Mesendoderm (in vitro differentiated cells): Measurements from ENCODE around the gene THSD7B.

ENCODE experiments used
- DNase-seq: peaks from one replicate; pipeline ENCODE4 v3.0.0; 2013
- H2AK5ac ChIP-seq: 2 replicates; pipeline ENCODE4 v1.6.1; 2013; ENCODE audit warnings: low read length, inconsistent platforms
- H2BK120ac ChIP-seq: 2 replicates; pipeline ENCODE4 v1.6.1; 2013; ENCODE audit warnings: low read depth, mild to moderate bottlenecking, low read length, moderate library complexity, mixed read lengths
- H2BK15ac ChIP-seq: replicated peaks from 2 replicates; pipeline ENCODE4 v1.6.1; 2013; ENCODE audit warnings: low read depth, mild to moderate bottlenecking, moderate library complexity
- H2BK5ac ChIP-seq: 2 replicates; pipeline ENCODE4 v1.6.1; 2013; ENCODE audit warnings: low read length, inconsistent platforms
- H3K18ac ChIP-seq: 2 replicates; pipeline ENCODE4 v1.6.1; 2013; ENCODE audit warnings: mild to moderate bottlenecking, low read length, mixed read lengths
- H3K23ac ChIP-seq: one replicate; pipeline ENCODE4 v1.6.1; 2013; ENCODE audit warnings: low read length
- H3K27ac ChIP-seq: 2 replicates; pipeline ENCODE4 v1.5.1; 2013; ENCODE audit warnings: low read depth, mild to moderate bottlenecking, inconsistent platforms, low read length, moderate library complexity
- H3K27me3 ChIP-seq: 2 replicates; pipeline ENCODE4 v1.6.1; 2013; ENCODE audit warnings: low read length, control low read depth, mild to moderate bottlenecking, inconsistent platforms; ENCODE audit not compliant: insufficient read depth, poor library complexity
- H3K36me3 ChIP-seq: 2 replicates; pipeline ENCODE4 v1.6.1; 2013; ENCODE audit warnings: low read length, inconsistent platforms; ENCODE audit not compliant: control insufficient read depth, insufficient read depth
- H3K4ac ChIP-seq: one replicate; pipeline ENCODE4 v1.6.1; 2013; ENCODE audit warnings: low read depth, mild to moderate bottlenecking, low read length, moderate library complexity
- H3K4me1 ChIP-seq: 2 replicates; pipeline ENCODE4 v1.6.1; 2013; ENCODE audit warnings: low read depth, low read length, inconsistent platforms; ENCODE audit not compliant: control insufficient read depth
- H3K4me2 ChIP-seq: 2 replicates; pipeline ENCODE4 v1.6.1; 2013; ENCODE audit warnings: low read length
- H3K4me3 ChIP-seq: 2 replicates; pipeline ENCODE4 v1.5.1; 2013; ENCODE audit warnings: mild to moderate bottlenecking, low read length
- H3K56ac ChIP-seq: one replicate; pipeline ENCODE4 v1.6.1; 2013; ENCODE audit warnings: low read length
- H3K79me1 ChIP-seq: 2 replicates; pipeline ENCODE4 v1.6.1; 2013; ENCODE audit warnings: low read length, inconsistent platforms
- H3K79me2 ChIP-seq: 2 replicates; pipeline ENCODE4 v1.6.1; 2013; ENCODE audit warnings: mild to moderate bottlenecking, low read length; ENCODE audit not compliant: control insufficient read depth, insufficient read depth
- H3K9ac ChIP-seq: 2 replicates; pipeline ENCODE4 v1.6.1; 2013; ENCODE audit warnings: low read length, inconsistent platforms
- H4K5ac ChIP-seq: one replicate; pipeline ENCODE4 v1.6.1; 2013; ENCODE audit warnings: low read length
- H4K8ac ChIP-seq: one replicate; pipeline ENCODE4 v1.6.1; 2013; ENCODE audit warnings: low read depth, mild to moderate bottlenecking, control low read depth, low read length, moderate library complexity
- WGBS: extraction: QIAGEN DNeasy Blood & Tissue Kit; methylation state at CpG from one replicate; pipeline ENCODE4 v1.1.7; 2013; ENCODE audit warnings: low lambda C conversion rate, missing lambda C conversion rate; ENCODE audit not compliant: insufficient coverage; ENCODE audit errors: extremely low coverage; 5-methylcytosine and 5-hydroxymethylcytosine counted together

The THSD7B gene

GRCh38 chr2:137383391-137383790, 618.0 kb downstream of the THSD7B start:
- no peak overlapping the region for H3K9ac ChIP-seq
- peak; percentile 57 for DNase-seq
- H3K4me1 ChIP-seq: no peaks in the 10 kb centered on the region
- H3K36me3 ChIP-seq: no peaks in the 10 kb centered on the region
- H4K5ac ChIP-seq: no peak overlapping the region
- H3K4ac ChIP-seq: no peak overlapping the region
- H4K8ac ChIP-seq: no peak overlapping the region
- H3K79me2 ChIP-seq: no peaks in the 10 kb centered on the region
- H3K79me1 ChIP-seq: no peaks in the 10 kb centered on the region
- H3K18ac ChIP-seq: no peak overlapping the region
- no peak overlapping the region for H2BK15ac ChIP-seq
- no peak overlapping the region for H2BK5ac ChIP-seq
- H3K27me3 ChIP-seq: no peaks in the 10 kb centered on the region
- no CpG with 5 or more reads among the region's 7 CpGs for WGBS
- H3K56ac ChIP-seq: no peak overlapping the region
- no peak overlapping the region for H3K4me3 ChIP-seq
- H3K23ac ChIP-seq: no peak overlapping the region
- H2BK120ac ChIP-seq: no peak overlapping the region
- H2AK5ac ChIP-seq: no peak overlapping the region
- no peak overlapping the region for H3K4me2 ChIP-seq
- H3K27ac ChIP-seq: no peak overlapping the region

- no peak overlapping the region for H3K4ac ChIP-seq
Observed at GRCh38 chr2:137387044-137387443, 621.7 kb downstream of the THSD7B start.

GRCh38 chr2:137405496-137405895, 640.2 kb downstream of the THSD7B start:
- H4K8ac ChIP-seq: no peak overlapping the region
- no peak overlapping the region for H3K23ac ChIP-seq
- H4K5ac ChIP-seq: no peak overlapping the region
- DNase-seq: no peak
- no peak overlapping the region for H3K9ac ChIP-seq
- no peak overlapping the region for H2BK5ac ChIP-seq
- no peak overlapping the region for H3K4me2 ChIP-seq
- H3K56ac ChIP-seq: no peak overlapping the region
- H3K18ac ChIP-seq: no peak overlapping the region
- H2BK120ac ChIP-seq: no peak overlapping the region
- H2AK5ac ChIP-seq: no peak overlapping the region
- no peaks in the 10 kb centered on the region for H3K4me1 ChIP-seq
- H3K36me3 ChIP-seq: no peaks in the 10 kb centered on the region
- H3K79me2 ChIP-seq: no peaks in the 10 kb centered on the region
- no peak overlapping the region for H2BK15ac ChIP-seq
- H3K79me1 ChIP-seq: no peaks in the 10 kb centered on the region
- no CpG with 5 or more reads among the region's 7 CpGs for WGBS
- H3K4ac ChIP-seq: no peak overlapping the region
- no peak overlapping the region for H3K27ac ChIP-seq
- H3K27me3 ChIP-seq: no peaks in the 10 kb centered on the region
- H3K4me3 ChIP-seq: no peak overlapping the region

More at GRCh38 chr2:137387044-137387443, 621.7 kb downstream of the THSD7B start:
- no CpG with 5 or more reads among the region's 2 CpGs for WGBS
- H3K18ac ChIP-seq: no peak overlapping the region
- H3K36me3 ChIP-seq: no peaks in the 10 kb centered on the region
- DNase-seq: no peak
- H3K4me1 ChIP-seq: no peaks in the 10 kb centered on the region
- H3K27ac ChIP-seq: no peak overlapping the region
- H3K56ac ChIP-seq: no peak overlapping the region
- no peak overlapping the region for H3K23ac ChIP-seq
- no peaks in the 10 kb centered on the region for H3K27me3 ChIP-seq
- H3K79me1 ChIP-seq: no peaks in the 10 kb centered on the region
- H2BK120ac ChIP-seq: no peak overlapping the region
- H3K4me3 ChIP-seq: no peak overlapping the region
- no peak overlapping the region for H3K9ac ChIP-seq
- H2BK15ac ChIP-seq: no peak overlapping the region
- no peak overlapping the region for H4K8ac ChIP-seq
- no peak overlapping the region for H3K4me2 ChIP-seq
- no peaks in the 10 kb centered on the region for H3K79me2 ChIP-seq
- no peak overlapping the region for H2AK5ac ChIP-seq
- no peak overlapping the region for H4K5ac ChIP-seq
- H2BK5ac ChIP-seq: no peak overlapping the region

DNA sequence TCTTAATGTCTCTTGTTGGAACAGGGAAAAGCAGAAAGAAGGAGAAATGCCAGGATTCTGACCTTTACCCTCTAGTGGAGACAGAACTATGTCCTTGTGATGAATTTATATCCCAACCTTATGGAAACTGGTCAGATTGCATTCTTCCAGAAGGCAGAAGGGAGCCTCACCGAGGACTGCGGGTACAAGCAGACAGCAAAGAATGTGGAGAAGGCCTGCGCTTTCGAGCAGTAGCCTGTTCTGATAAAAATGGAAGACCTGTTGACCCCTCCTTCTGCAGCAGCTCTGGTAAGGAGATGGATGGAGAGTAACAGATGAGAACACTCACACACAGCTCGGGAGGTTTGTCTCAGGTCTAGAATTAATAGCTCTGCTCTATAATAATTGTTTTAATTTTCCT, 646.2 kb downstream of the THSD7B start:
- no peaks in the 10 kb centered on the region for H3K4me1 ChIP-seq
- H2BK120ac ChIP-seq: no peak overlapping the region
- no peaks in the 10 kb centered on the region for H3K36me3 ChIP-seq
- no peak overlapping the region for H3K9ac ChIP-seq
- no peak overlapping the region for H3K18ac ChIP-seq
- no CpG with 5 or more reads among the region's 5 CpGs for WGBS
- no peak overlapping the region for H3K27ac ChIP-seq
- H2BK15ac ChIP-seq: no peak overlapping the region
- no peak overlapping the region for H4K8ac ChIP-seq
- no peaks in the 10 kb centered on the region for H3K79me1 ChIP-seq
- no peak overlapping the region for H3K4ac ChIP-seq
- peak; percentile 3 for DNase-seq
- no peak overlapping the region for H3K23ac ChIP-seq
- no peak overlapping the region for H3K4me2 ChIP-seq
- H4K5ac ChIP-seq: no peak overlapping the region
- H3K79me2 ChIP-seq: no peaks in the 10 kb centered on the region
- H3K56ac ChIP-seq: no peak overlapping the region
- H3K4me3 ChIP-seq: no peak overlapping the region
- H2AK5ac ChIP-seq: no peak overlapping the region
- H2BK5ac ChIP-seq: no peak overlapping the region
- no peaks in the 10 kb centered on the region for H3K27me3 ChIP-seq

DNA sequence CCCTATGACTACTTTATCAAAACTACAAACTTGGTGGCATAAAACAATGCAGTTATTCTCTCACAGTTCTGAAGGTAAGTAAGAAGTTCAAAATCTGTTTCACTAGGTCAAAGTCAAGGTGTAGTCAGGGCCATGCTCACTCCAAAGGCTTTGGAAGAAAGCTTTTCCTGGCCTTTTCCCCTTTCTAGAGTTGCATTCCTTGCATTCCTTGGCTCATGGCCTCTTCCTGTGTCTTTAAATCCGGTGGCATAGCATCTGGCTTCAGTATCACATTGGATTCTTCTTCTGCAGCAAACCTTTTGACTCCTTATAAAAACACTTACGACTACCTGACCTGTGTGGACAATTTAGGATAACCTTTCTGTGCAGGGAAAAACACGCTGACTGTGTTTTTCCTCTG, 655.4 kb downstream of the THSD7B start:
- Histone ChIP-seq H3K4me2 (no peak overlapping the region), H3K9ac (no peak overlapping the region), H2BK15ac (no peak overlapping the region), H2AK5ac (no peak overlapping the region), H3K4me3 (no peak overlapping the region), H3K4me1 (no peaks in the 10 kb centered on the region), H3K56ac (no peak overlapping the region), H3K4ac (no peak overlapping the region), H3K79me1 (no peaks in the 10 kb centered on the region), H3K36me3 (no peaks in the 10 kb centered on the region), H3K23ac (no peak overlapping the region), H4K5ac (no peak overlapping the region), H3K27ac (no peak overlapping the region), H2BK5ac (no peak overlapping the region), H2BK120ac (no peak overlapping the region), H4K8ac (no peak overlapping the region), H3K18ac (no peak overlapping the region), H3K79me2 (no peaks in the 10 kb centered on the region), H3K27me3 (no peaks in the 10 kb centered on the region)
- no CpG with 5 or more reads among the region's 3 CpGs for WGBS
- peak; percentile 77 for DNase-seq

DNA sequence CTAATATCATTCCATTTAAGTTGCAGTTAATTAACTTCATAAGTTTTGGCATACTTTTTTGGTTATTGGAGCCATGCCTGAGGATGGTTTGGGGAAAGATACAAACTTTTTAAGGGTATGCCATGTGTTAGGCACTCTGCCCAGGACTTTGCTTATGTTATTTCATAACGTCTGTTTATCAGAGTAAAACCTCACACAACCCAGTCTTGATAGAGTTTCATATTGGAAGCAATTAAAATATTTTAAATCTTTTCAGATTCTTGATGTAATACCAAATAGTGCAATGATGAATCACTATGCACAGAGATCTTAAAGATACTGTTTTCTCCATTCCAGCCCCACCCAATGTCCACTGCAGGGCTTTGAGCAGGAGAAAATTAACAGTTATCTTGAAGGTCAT, 669.8 kb downstream of the THSD7B start:
- DNase-seq: no peak
- H3K27ac ChIP-seq: no peak overlapping the region
- no peaks in the 10 kb centered on the region for H3K4me1 ChIP-seq
- no peak overlapping the region for H4K8ac ChIP-seq
- no CpG with 5 or more reads among the region's 1 CpG for WGBS
- H3K79me1 ChIP-seq: no peaks in the 10 kb centered on the region
- no peak overlapping the region for H3K18ac ChIP-seq
- no peak overlapping the region for H2AK5ac ChIP-seq
- H3K4ac ChIP-seq: no peak overlapping the region
- no peaks in the 10 kb centered on the region for H3K36me3 ChIP-seq
- no peak overlapping the region for H2BK5ac ChIP-seq
- H3K27me3 ChIP-seq: no peaks in the 10 kb centered on the region
- no peak overlapping the region for H3K4me2 ChIP-seq
- no peak overlapping the region for H2BK120ac ChIP-seq
- H3K79me2 ChIP-seq: no peaks in the 10 kb centered on the region
- no peak overlapping the region for H2BK15ac ChIP-seq
- no peak overlapping the region for H3K23ac ChIP-seq
- H3K4me3 ChIP-seq: no peak overlapping the region
- no peak overlapping the region for H3K9ac ChIP-seq
- no peak overlapping the region for H4K5ac ChIP-seq
- no peak overlapping the region for H3K56ac ChIP-seq
